HCT116 (cell line): ENCODE data around the gene MICOS13. TPM values are rescaled to one million over a fixed set of nuclear protein-coding genes. Genes with fewer than 3 reads are reported as not detected.

Source experiments
- ATAC-seq: fragments of 200-7000 bp; cut with Tn5 transposase; 2 replicates; pipeline ENCODE4 v1.9.1; 2020; ENCODE audit warnings: mild to moderate bottlenecking, moderate library complexity
- BruUV-seq: library from RNA; stranded (reverse); fragments of 400-500 nt; replicated peaks from 2 replicates; lab custom pipeline; 2021; lab: Mats Ljungman, UMichigan
- CTCF ChIA-PET: fragments of 300-600 bp; sonication (Branson Sonifier 250); formaldehyde crosslinking; loops from one replicate; lab custom pipeline; 2021; ENCODE audit warnings: antibody characterized with exemption; lab: Charles Lee
- POLR2A ChIA-PET: fragments of 300-600, 350-600 bp; sonication (Branson Sonifier 250); formaldehyde crosslinking; loops from one replicate; lab custom pipeline; 2021; ENCODE audit warnings: antibody characterized with exemption; lab: Charles Lee
- RAD21 ChIA-PET, 2 experiments: fragments of 300-600 bp; sonication (Branson Sonifier 250); formaldehyde crosslinking; loops; one replicate each; lab custom pipeline; 2023; ENCODE audit warnings: low total read pairs in 2 of 2; ENCODE audit not compliant: uncharacterized antibody in 2 of 2, unreplicated experiment in 2 of 2, low non-redundant PET in 1 of 2; lab: Charles Lee
- DNase-seq: peaks from one replicate; pipeline ENCODE4 v3.0.0-alpha.2; 2010; ENCODE audit warnings: low read depth, low spot score
- H2AFZ ChIP-seq: fragments of 200-600 bp; shearing (Covaris generic), sonication (generic); 2 replicates; pipeline ENCODE4 v1.6.1; 2017; ENCODE audit warnings: low read depth, mixed run types, mixed read lengths, antibody characterized with exemption, low read length; ENCODE audit not compliant: poor library complexity, severe bottlenecking
- H3K27ac ChIP-seq: 2 replicates; pipeline ENCODE4 v1.5.1; 2012; ENCODE audit warnings: low read depth, low read length
- H3K27me3 ChIP-seq: fragments of 200-600 bp; sonication (generic); 2 replicates; pipeline ENCODE4 v1.6.1; 2016; ENCODE audit warnings: mixed run types, low read length, mixed read lengths; ENCODE audit not compliant: insufficient read depth
- H3K36me3 ChIP-seq, 2 experiments: fragments of 200-500 bp in 1 of 2; fragments of 200-600 bp in 1 of 2; sonication (Bioruptor generic) in 1 of 2; sonication (generic) in 1 of 2; 2 replicates each; pipeline versions ENCODE4 v1.5.1 to v1.6.1; 2014 to 2016; ENCODE audit warnings: low read length in 2 of 2, inconsistent platforms in 1 of 2, mixed read lengths in 1 of 2, mixed run types in 1 of 2; ENCODE audit not compliant: insufficient read depth in 2 of 2, control insufficient read depth in 1 of 2
- H3K4me1 ChIP-seq, 2 experiments: fragments of 200-600 bp in 1 of 2; sonication (generic) in 1 of 2; 2 replicates each; pipeline versions ENCODE4 v1.5.1 to v1.6.1; 2012 to 2017; ENCODE audit warnings: low read length in 2 of 2, inconsistent platforms in 1 of 2, mild to moderate bottlenecking in 1 of 2, mixed read lengths in 1 of 2, mixed run types in 1 of 2, moderate library complexity in 1 of 2; ENCODE audit not compliant: insufficient read depth in 2 of 2, control insufficient read depth in 1 of 2
- H3K4me2 ChIP-seq: fragments of 200-600 bp; sonication (generic); 2 replicates; pipeline ENCODE4 v1.6.1; 2017; ENCODE audit warnings: mixed run types, low read length, mixed read lengths
- H3K4me3 ChIP-seq, 2 experiments: fragments of 200-600 bp in 1 of 2; sonication (generic) in 1 of 2; replicated peaks in 1 of 2; 2 replicates each; pipeline ENCODE4 v1.5.1; 2011 to 2016; ENCODE audit warnings: low read length in 2 of 2, control low read depth in 1 of 2, low read depth in 1 of 2, mild to moderate bottlenecking in 1 of 2, mixed read lengths in 1 of 2, mixed run types in 1 of 2
- H3K79me2 ChIP-seq: fragments of 200-600 bp; sonication (generic); 2 replicates; pipeline ENCODE4 v1.6.1; 2017; ENCODE audit warnings: mild to moderate bottlenecking, mixed run types, low read length, moderate library complexity, mixed read lengths; ENCODE audit not compliant: insufficient read depth
- H3K9ac ChIP-seq: fragments of 200-600 bp; sonication (generic); 2 replicates; pipeline ENCODE4 v1.6.1; 2016; ENCODE audit warnings: low read length, mixed read lengths
- H3K9me2 ChIP-seq: fragments of 200-600 bp; sonication (generic), shearing (Covaris generic); 2 replicates; pipeline ENCODE4 v1.6.1; 2017; ENCODE audit warnings: mixed run types, mild to moderate bottlenecking, moderate library complexity; ENCODE audit not compliant: insufficient read depth
- H3K9me3 ChIP-seq, 2 experiments: fragments of 200-500 bp in 1 of 2; fragments of 200-600 bp in 1 of 2; sonication (Bioruptor generic) in 1 of 2; sonication (generic) in 1 of 2; 2 replicates each; pipeline ENCODE4 v1.6.1; 2014 to 2017; ENCODE audit warnings: low read length in 2 of 2, mixed read lengths in 2 of 2, inconsistent platforms in 1 of 2, low read depth in 1 of 2, mild to moderate bottlenecking in 1 of 2, mixed run types in 1 of 2, moderate library complexity in 1 of 2; ENCODE audit not compliant: control insufficient read depth in 1 of 2, insufficient read depth in 1 of 2
- H4K20me1 ChIP-seq: fragments of 200-600 bp; sonication (generic), shearing (Covaris generic); 2 replicates; pipeline ENCODE4 v1.6.1; 2017; ENCODE audit warnings: mixed run types, mild to moderate bottlenecking, moderate library complexity; ENCODE audit not compliant: insufficient read depth
- ATF3 ChIP-seq: IDR thresholded peaks from 2 replicates; pipeline ENCODE4 v1.6.1; 2012
- CEBPB ChIP-seq: IDR thresholded peaks from 2 replicates; pipeline ENCODE4 v1.6.1; 2012; ENCODE audit warnings: low read depth
- EGR1 ChIP-seq: IDR thresholded peaks from 2 replicates; pipeline ENCODE4 v1.6.1; 2012; ENCODE audit warnings: low read depth
- EZH2 ChIP-seq: fragments of 200-600 bp; sonication (generic); IDR thresholded peaks from 2 replicates; pipeline ENCODE4 v1.6.1; 2017; ENCODE audit warnings: antibody characterized with exemption, mixed run types
- JUND ChIP-seq: IDR thresholded peaks from 2 replicates; pipeline ENCODE4 v1.6.1; 2012
- MAX ChIP-seq: IDR thresholded peaks from 2 replicates; pipeline ENCODE4 v1.6.1; 2012
- RAD21 ChIP-seq: IDR thresholded peaks from 2 replicates; pipeline ENCODE4 v1.6.1; 2012; ENCODE audit warnings: low read depth, mild to moderate bottlenecking
- SIN3A ChIP-seq: IDR thresholded peaks from 2 replicates; pipeline ENCODE4 v1.6.1; 2012; ENCODE audit warnings: low read depth
- SP1 ChIP-seq: IDR thresholded peaks from 2 replicates; pipeline ENCODE4 v1.6.1; 2012; ENCODE audit warnings: low read depth
- SRF ChIP-seq: IDR thresholded peaks from 2 replicates; pipeline ENCODE4 v1.6.1; 2012; ENCODE audit warnings: low read depth
- TCF7L2 ChIP-seq: IDR thresholded peaks from 2 replicates; pipeline ENCODE4 v1.7.0; 2011; ENCODE audit warnings: borderline replicate concordance, inconsistent platforms; ENCODE audit not compliant: insufficient read depth, insufficient read length; ENCODE audit errors: extremely low read depth
- YY1 ChIP-seq: IDR thresholded peaks from 2 replicates; pipeline ENCODE4 v1.6.1; 2011; ENCODE audit warnings: low read length, low read depth, moderate library complexity, mild to moderate bottlenecking; ENCODE audit not compliant: insufficient replicate concordance; ENCODE audit errors: extremely low read depth
- ZBTB33 ChIP-seq: IDR thresholded peaks from 2 replicates; pipeline ENCODE4 v1.6.1; 2011; ENCODE audit warnings: mild to moderate bottlenecking, low read length, moderate library complexity; ENCODE audit not compliant: insufficient replicate concordance; ENCODE audit errors: extremely low read depth
- ZNF274 ChIP-seq: fragments of 200-500 bp; sonication (Bioruptor generic); IDR thresholded peaks from 2 replicates; pipeline ENCODE4 v1.6.1; 2014; ENCODE audit warnings: mild to moderate bottlenecking, low read depth, low read length, inconsistent platforms
- intact Hi-C: fragments of 100-400 bp; cut with micrococcal nuclease; formaldehyde crosslinking; loops from 2 replicates; pipeline ENCODE4 v1.10.0; 2022
- total RNA-seq: library from RNA; stranded (reverse); gene quantifications from one replicate; pipeline ENCODE4 v1.2.1, GENCODE V29; 2021; ENCODE audit not compliant: unreplicated experiment
- TF ChIP-seq, protein P1 (sequence below), 3 experiments: fragments of 200-600 bp in 1 of 3; sonication (generic) in 1 of 3; IDR thresholded peaks in 2 of 3; conservative IDR thresholded peaks in 1 of 3; 2 replicates each; pipeline ENCODE4 v1.5.1; 2012 to 2017; ENCODE audit warnings: low read depth in 2 of 3, low read length in 2 of 3, antibody characterized with exemption in 1 of 3, borderline replicate concordance in 1 of 3, control low read depth in 1 of 3, mild to moderate bottlenecking in 1 of 3, mixed read lengths in 1 of 3, mixed run types in 1 of 3, moderate library complexity in 1 of 3; ENCODE audit not compliant: insufficient read depth in 1 of 3

Gene MICOS13
- total RNA-seq, 1 experiment from 2014 or later = 61.6 TPM

DNA sequence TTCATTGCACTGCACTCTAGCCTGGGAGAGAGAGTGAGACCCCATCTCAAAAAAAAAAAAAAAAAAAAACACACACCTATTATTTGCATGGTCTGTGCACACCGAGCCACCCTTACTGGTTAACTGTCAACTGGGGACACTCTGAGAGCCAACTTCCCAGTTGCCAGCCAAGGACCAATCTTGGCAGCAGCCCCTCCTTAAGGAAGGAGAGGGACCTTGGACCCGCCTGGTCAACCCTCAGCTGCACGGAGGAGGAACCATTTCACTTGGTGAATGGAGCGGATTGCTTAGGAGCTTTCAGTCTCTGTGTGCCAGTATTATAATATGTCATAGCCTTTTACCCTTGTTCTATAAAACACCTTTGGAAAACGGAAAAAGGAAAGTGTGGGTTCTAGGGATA is 24.9 kb downstream of the MICOS13 start:
- POLR2A ChIA-PET = interaction anchor here (1.0 to 1.2 kb wide), 2 partner anchors 32 to 34 kb away, joined by 3 read pairs; partner anchors contain the start of genes RPL36 and SAFB
- H3K36me3 ChIP-seq = peaks cover 60 to 76% of the 10 kb centered on the region in 2 experiments
- CTCF ChIA-PET = no interaction called here
- H4K20me1 ChIP-seq = 0 out of 2 replicates have a peak, but pooled peaks cover 3% of the 10 kb centered on the region
- DNase-seq (no peak), ATAC-seq (no peak)
- no peak overlapping the region for H3K27ac ChIP-seq
- TF ChIP-seq ATF3 (no peak), JUND (no peak), SIN3A (no peak), CEBPB (no peak), YY1 (no peak), SP1 (no peak), EZH2 (no peak)
- RAD21 ChIA-PET = no interaction called here
- H3K27me3 ChIP-seq = no peaks in the 10 kb centered on the region
- peaks cover 56% of the 10 kb centered on the region for H3K79me2 ChIP-seq
- H3K9me2 ChIP-seq = no peaks in the 10 kb centered on the region
- intact Hi-C loops = no loop called here
- no TSS peak for BruUV-seq
- H3K4me2 ChIP-seq = no peak overlapping the region
- H2AFZ ChIP-seq = no peak overlapping the region
- H3K9ac ChIP-seq = no peak overlapping the region
- no peaks in the 10 kb centered on the region for H3K4me1 ChIP-seq
- no peaks in the 10 kb centered on the region for H3K9me3 ChIP-seq
- no peak overlapping the region for H3K4me3 ChIP-seq

- CTCF ChIA-PET = no interaction called here
- intact Hi-C loops = no loop called here
- DNase-seq (no peak), ATAC-seq (no peak)
- Histone ChIP-seq H2AFZ (no peak overlapping the region), H3K4me1 (no peaks in the 10 kb centered on the region), H4K20me1 (0 out of 2 replicates have a peak, but pooled peaks cover 3% of the 10 kb centered on the region), H3K9me3 (no peaks in the 10 kb centered on the region), H3K9ac (no peak overlapping the region), H3K4me2 (no peak overlapping the region), H3K9me2 (no peaks in the 10 kb centered on the region), H3K27ac (no peak overlapping the region), H3K79me2 (peaks cover 56% of the 10 kb centered on the region), H3K27me3 (no peaks in the 10 kb centered on the region), H3K4me3 (no peak overlapping the region), H3K36me3 (peaks cover 59 to 77% of the 10 kb centered on the region in 2 experiments)
- no TSS peak for BruUV-seq
- RAD21 ChIA-PET = no interaction called here
- POLR2A ChIA-PET = interaction anchor here (1.2 kb wide), 1 partner anchor 32 kb away, joined by 3 read pairs; the partner anchor contains the start of gene SAFB
- no peak for TF ChIP-seq TCF7L2
- TF ChIP-seq, protein P1, sequence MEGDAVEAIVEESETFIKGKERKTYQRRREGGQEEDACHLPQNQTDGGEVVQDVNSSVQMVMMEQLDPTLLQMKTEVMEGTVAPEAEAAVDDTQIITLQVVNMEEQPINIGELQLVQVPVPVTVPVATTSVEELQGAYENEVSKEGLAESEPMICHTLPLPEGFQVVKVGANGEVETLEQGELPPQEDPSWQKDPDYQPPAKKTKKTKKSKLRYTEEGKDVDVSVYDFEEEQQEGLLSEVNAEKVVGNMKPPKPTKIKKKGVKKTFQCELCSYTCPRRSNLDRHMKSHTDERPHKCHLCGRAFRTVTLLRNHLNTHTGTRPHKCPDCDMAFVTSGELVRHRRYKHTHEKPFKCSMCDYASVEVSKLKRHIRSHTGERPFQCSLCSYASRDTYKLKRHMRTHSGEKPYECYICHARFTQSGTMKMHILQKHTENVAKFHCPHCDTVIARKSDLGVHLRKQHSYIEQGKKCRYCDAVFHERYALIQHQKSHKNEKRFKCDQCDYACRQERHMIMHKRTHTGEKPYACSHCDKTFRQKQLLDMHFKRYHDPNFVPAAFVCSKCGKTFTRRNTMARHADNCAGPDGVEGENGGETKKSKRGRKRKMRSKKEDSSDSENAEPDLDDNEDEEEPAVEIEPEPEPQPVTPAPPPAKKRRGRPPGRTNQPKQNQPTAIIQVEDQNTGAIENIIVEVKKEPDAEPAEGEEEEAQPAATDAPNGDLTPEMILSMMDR (IDR thresholded peaks at IDR 0.05 in 2 of 3, conservative IDR thresholded peaks at IDR 0.05 in 1 of 3; ENCODE audit: borderline replicate concordance in 1 of 3, insufficient read depth in 1 of 3, low read depth in 2 of 3, low read length in 2 of 3) = no peak
- TF ChIP-seq EGR1 = no peak
- no peak for TF ChIP-seq SIN3A
- no peak for TF ChIP-seq YY1
- TF ChIP-seq ZNF274 = no peak
- TF ChIP-seq SRF = no peak
- no peak for TF ChIP-seq MAX
- no peak for TF ChIP-seq ZBTB33
- no peak for TF ChIP-seq RAD21
These were observed 25.4 kb downstream of the MICOS13 start for GRCh38 chr19:5654931-5655330.
